ENCODE data around the gene SLC29A1. TPM values are rescaled to one million over a fixed set of nuclear protein-coding genes. Genes with fewer than 3 reads are reported as not detected.

Gene SLC29A1
- total RNA-seq, 1 donor from 2014 or later: 17.3 TPM

DNA sequence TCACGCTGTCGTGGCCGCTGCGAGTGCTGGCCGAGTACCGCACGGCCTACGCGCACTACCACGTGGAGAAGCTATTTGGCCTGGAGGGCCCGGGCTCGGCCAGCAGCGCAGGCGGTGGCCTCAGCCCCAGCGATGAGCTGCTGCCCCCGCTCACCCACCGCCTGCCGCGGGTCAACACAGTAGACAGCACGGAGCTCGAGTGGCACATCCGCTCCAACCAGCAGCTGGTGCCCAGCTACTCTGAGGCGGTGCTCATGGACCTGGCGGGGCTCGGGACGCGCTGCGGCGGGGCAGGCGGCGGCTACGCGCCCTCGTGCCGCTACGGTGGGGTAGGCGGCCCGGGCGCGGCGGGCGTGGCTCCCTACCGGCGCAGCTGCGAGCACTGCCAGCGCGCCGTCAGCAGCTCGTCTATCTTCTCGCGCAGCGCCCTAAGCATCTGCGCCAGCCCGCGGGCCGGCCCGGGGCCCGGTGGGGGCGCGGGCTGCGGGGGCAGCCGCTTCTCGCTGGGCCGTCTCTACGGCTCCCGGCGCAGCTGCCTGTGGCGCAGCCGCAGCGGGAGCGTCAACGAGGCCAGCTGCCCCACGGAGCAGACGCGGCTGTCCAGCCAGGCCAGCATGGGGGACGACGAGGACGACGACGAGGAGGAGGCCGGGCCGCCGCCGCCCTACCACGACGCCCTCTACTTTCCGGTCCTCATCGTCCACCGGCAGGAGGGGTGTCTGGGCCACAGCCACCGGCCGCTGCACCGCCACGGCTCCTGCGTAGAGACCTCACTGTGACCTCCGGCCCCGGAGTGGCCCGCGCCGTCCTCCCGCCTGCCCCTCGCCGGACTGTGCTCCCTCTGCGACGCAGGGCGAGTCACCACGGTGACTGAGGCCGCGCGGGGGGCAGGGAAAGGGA, 52.6 kb downstream of the SLC29A1 start:
- peak overlapping the region; percentile 41 for H3K4me3 Mint-ChIP-seq
- intact Hi-C loops (cut with micrococcal nuclease): no loop called here
- peak; percentile 76 for ATAC-seq (ENCODE audit: low read depth)
- peaks cover 3% of the 10 kb centered on the region for H3K4me1 Mint-ChIP-seq
- H3K9me3 Mint-ChIP-seq: no peaks in the 10 kb centered on the region
- no peak for DNase-seq
- TF ChIP-seq, protein P1, sequence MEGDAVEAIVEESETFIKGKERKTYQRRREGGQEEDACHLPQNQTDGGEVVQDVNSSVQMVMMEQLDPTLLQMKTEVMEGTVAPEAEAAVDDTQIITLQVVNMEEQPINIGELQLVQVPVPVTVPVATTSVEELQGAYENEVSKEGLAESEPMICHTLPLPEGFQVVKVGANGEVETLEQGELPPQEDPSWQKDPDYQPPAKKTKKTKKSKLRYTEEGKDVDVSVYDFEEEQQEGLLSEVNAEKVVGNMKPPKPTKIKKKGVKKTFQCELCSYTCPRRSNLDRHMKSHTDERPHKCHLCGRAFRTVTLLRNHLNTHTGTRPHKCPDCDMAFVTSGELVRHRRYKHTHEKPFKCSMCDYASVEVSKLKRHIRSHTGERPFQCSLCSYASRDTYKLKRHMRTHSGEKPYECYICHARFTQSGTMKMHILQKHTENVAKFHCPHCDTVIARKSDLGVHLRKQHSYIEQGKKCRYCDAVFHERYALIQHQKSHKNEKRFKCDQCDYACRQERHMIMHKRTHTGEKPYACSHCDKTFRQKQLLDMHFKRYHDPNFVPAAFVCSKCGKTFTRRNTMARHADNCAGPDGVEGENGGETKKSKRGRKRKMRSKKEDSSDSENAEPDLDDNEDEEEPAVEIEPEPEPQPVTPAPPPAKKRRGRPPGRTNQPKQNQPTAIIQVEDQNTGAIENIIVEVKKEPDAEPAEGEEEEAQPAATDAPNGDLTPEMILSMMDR (IDR thresholded peaks at IDR 0.05): no peak
- H3K27me3 Mint-ChIP-seq: peaks cover 61% of the 10 kb centered on the region
- no peak overlapping the region for H3K27ac Mint-ChIP-seq
- H3K36me3 Mint-ChIP-seq (ENCODE audit: low read depth): no peaks in the 10 kb centered on the region
- POLR2A ChIA-PET: interaction anchor here (0.5 to 0.7 kb wide), 2 partner anchors 17 to 165 kb away, joined by 3 to 5 read pairs; no protein-coding TSS in a partner anchor
- CTCF ChIA-PET: interaction anchor here (1.4 to 1.5 kb wide), 2 partner anchors 9 to 30 kb away, joined by 4 to 5 read pairs; no protein-coding TSS in a partner anchor

- Mint-ChIP-seq H3K4me1 (no peaks in the 10 kb centered on the region), H3K27me3 (peaks cover 56% of the 10 kb centered on the region), H3K36me3 (ENCODE audit: low read depth) (no peaks in the 10 kb centered on the region), H3K4me3 (peak overlapping the region; percentile 50), H3K9me3 (no peaks in the 10 kb centered on the region), H3K27ac (no peak overlapping the region)
- DNase-seq (no peak), ATAC-seq (ENCODE audit: low read depth) (no peak)
- CTCF ChIA-PET: interaction anchor here (1.4 kb wide), 1 partner anchor 10 kb away, joined by 5 read pairs; no protein-coding TSS in a partner anchor
- POLR2A ChIA-PET: interaction anchor here (0.6 kb wide), 1 partner anchor 60 kb away, joined by 3 read pairs; no protein-coding TSS in a partner anchor
- intact Hi-C loops (cut with micrococcal nuclease): no loop called here
- TF ChIP-seq, protein P1 (IDR thresholded peaks at IDR 0.05): no peak
Measured at GRCh38 chr6:44276667-44277640, 53.6 kb downstream of the SLC29A1 start.

GRCh38 chr6:44277763-44278162, 54.4 kb downstream of the SLC29A1 start:
- ChIA-PET POLR2A (no interaction called here), CTCF (no interaction called here)
- no peaks in the 10 kb centered on the region for H3K4me1 Mint-ChIP-seq
- ATAC-seq (ENCODE audit: low read depth): no peak
- intact Hi-C loops (cut with micrococcal nuclease): no loop called here
- no peak overlapping the region for H3K27ac Mint-ChIP-seq
- peaks cover 55% of the 10 kb centered on the region for H3K27me3 Mint-ChIP-seq
- TF ChIP-seq, protein P1 (IDR thresholded peaks at IDR 0.05): no peak
- DNase-seq: no peak
- no peaks in the 10 kb centered on the region for H3K9me3 Mint-ChIP-seq
- no peak overlapping the region for H3K4me3 Mint-ChIP-seq
- no peaks in the 10 kb centered on the region for H3K36me3 Mint-ChIP-seq (ENCODE audit: low read depth)

GRCh38 chr6:44278315-44278714, 54.9 kb downstream of the SLC29A1 start:
- CTCF ChIA-PET: no interaction called here
- DNase-seq (no peak), ATAC-seq (ENCODE audit: low read depth) (no peak)
- no peak overlapping the region for H3K27ac Mint-ChIP-seq
- H3K4me3 Mint-ChIP-seq: no peak overlapping the region
- H3K27me3 Mint-ChIP-seq: peaks cover 49% of the 10 kb centered on the region
- POLR2A ChIA-PET: no interaction called here
- H3K4me1 Mint-ChIP-seq: no peaks in the 10 kb centered on the region
- no peaks in the 10 kb centered on the region for H3K36me3 Mint-ChIP-seq (ENCODE audit: low read depth)
- no peaks in the 10 kb centered on the region for H3K9me3 Mint-ChIP-seq
- TF ChIP-seq, protein P1 (IDR thresholded peaks at IDR 0.05): no peak
- intact Hi-C loops (cut with micrococcal nuclease): no loop called here

Measured in activated B cell treated with CpG ODN at 0.5 μM for 24 hours (primary cell).